Spleen (tissue), 11 donors: ENCODE data around the gene OLFML2B. TPM values are rescaled to one million over a fixed set of nuclear protein-coding genes. Genes with fewer than 3 reads are reported as not detected.

Source experiments
- DNase-seq: peaks from one replicate; pipeline ENCODE4 v3.0.0-alpha.2; 2020
- H3K27ac ChIP-seq, 8 donors: fragments of 200-600 bp; sonication (generic) in 7 of 8; 1 replicate in 4 of 8; 2 replicates in 4 of 8; pipeline versions ENCODE4 v1.5.0 to v1.8.0; 2016 to 2021; ENCODE audit warnings: inconsistent platforms in 4 of 8, mild to moderate bottlenecking in 4 of 8, moderate library complexity in 1 of 8
- H3K27me3 ChIP-seq, 7 donors: fragments of 200-600 bp; sonication (generic) in 6 of 7; replicated peaks in 1 of 7; 1 replicate in 4 of 7; 2 replicates in 3 of 7; pipeline versions ENCODE4 v1.5.0 to v1.8.0; 2016 to 2021; ENCODE audit warnings: inconsistent platforms in 3 of 7, mild to moderate bottlenecking in 1 of 7
- H3K36me3 ChIP-seq, 6 donors: fragments of 200-600 bp; sonication (generic) in 5 of 6; 1 replicate in 4 of 6; 2 replicates in 2 of 6; pipeline versions ENCODE4 v1.5.0 to v1.8.0; 2016 to 2021; ENCODE audit warnings: inconsistent platforms in 2 of 6
- H3K4me1 ChIP-seq, 6 donors: fragments of 200-600 bp; sonication (generic) in 5 of 6; 1 replicate in 3 of 6; 2 replicates in 3 of 6; pipeline versions ENCODE4 v1.5.0 to v1.8.0; 2016 to 2021; ENCODE audit warnings: inconsistent platforms in 3 of 6
- H3K4me3 ChIP-seq, 8 donors: fragments of 200-600 bp; sonication (generic) in 7 of 8; 1 replicate in 4 of 8; 2 replicates in 4 of 8; pipeline versions ENCODE4 v1.5.0 to v1.8.0; 2016 to 2021; ENCODE audit warnings: inconsistent platforms in 4 of 8, mild to moderate bottlenecking in 4 of 8, moderate library complexity in 2 of 8
- H3K9me3 ChIP-seq, 8 donors: fragments of 200-600 bp; sonication (generic) in 7 of 8; 1 replicate in 4 of 8; 2 replicates in 4 of 8; pipeline versions ENCODE4 v1.5.0 to v1.8.0; 2016 to 2021; ENCODE audit warnings: inconsistent platforms in 4 of 8
- POLR2A ChIP-seq, 3 donors: fragments of 450-650 bp; IDR thresholded peaks; one replicate each; pipeline ENCODE4 v1.5.1; 2017; ENCODE audit warnings: antibody characterized with exemption in 3 of 3, mild to moderate bottlenecking in 1 of 3
- POLR2AphosphoS5 ChIP-seq, 3 donors: sonication (generic); formaldehyde crosslinking; IDR thresholded peaks; one replicate each; pipeline ENCODE4 v1.5.1; 2017; ENCODE audit warnings: antibody characterized with exemption in 3 of 3
- WGBS, 5 donors: extraction: QIAGEN DNeasy Blood & Tissue Kit in 3 of 5; methylation state at CpG; one replicate each; pipeline versions ENCODE4 v1.1.5 to v1.1.7; 2013 to 2018; 5-methylcytosine and 5-hydroxymethylcytosine counted together
- intact Hi-C: fragments of 100-400 bp; cut with DNase I; formaldehyde crosslinking; loops from one replicate; pipeline ENCODE4 v1.15.0; 2023; ENCODE audit warnings: low total_unique reads
- polyA plus RNA-seq, 3 donors: library from polyadenylated mRNA; stranded (reverse); fragments of 200-250 nt; gene quantifications; one replicate each; pipeline ENCODE4 v1.2.1, GENCODE V29; 2013
- total RNA-seq, 7 donors: library from RNA; depleted of rRNA in 3 of 7; stranded (reverse); fragments of >200 nt in 3 of 7; fragmentation: NEBNext Ultra II Directional in 4 of 7; extraction: Animal tissue kit (Norgen Biotek cat#: 25700) in 4 of 7; gene quantifications; one replicate each; pipeline versions ENCODE4 v1.1.0 to v1.2.1, GENCODE V29; 2016 to 2021
- TF ChIP-seq, protein P1 (sequence below), 11 experiments: fragments of 200-600 bp in 7 of 11; fragments of 450-650 bp in 4 of 11; sonication (generic) in 4 of 11; IDR thresholded peaks in 8 of 11; conservative IDR thresholded peaks in 3 of 11; 1 replicate in 7 of 11; 2 replicates in 4 of 11; pipeline versions ENCODE4 v1.4.0 to v1.8.0; 2016 to 2021; ENCODE audit warnings: antibody characterized with exemption in 11 of 11, inconsistent platforms in 4 of 11, mild to moderate bottlenecking in 1 of 11
- donor health status: healthy with polysubstance abuse.
- donor health status: DM: no; HTN: no; CAD: no; lungs with moderate emphysema.
- donor health status: DM: no; HTN: no; CAD: no.
- donor health status: Bipolar disorder and iron deficiency.
- donor health status: healthy.
- donor health status: DM: no; HTN: no; CAD: no.
- donor health status: DM: yes; HTN: yes; CAD: no.

OLFML2B gene
- total and polyA plus RNA-seq, 10 donors, result 3.0 to 39.7 (median 15.0) TPM

GRCh38 chr1:162029157-162029556, 5.5 kb upstream of the OLFML2B start:
- Histone ChIP-seq H3K27ac (no peak overlapping the region), H3K4me3 (no peak overlapping the region), H3K9me3 (no peaks in the 10 kb centered on the region), H3K27me3 (peaks cover 0 to 62% (median 9%) of the 10 kb centered on the region in 7 donors), H3K36me3 (no peaks in the 10 kb centered on the region), H3K4me1 (peaks cover 0 to 7% (median 4%) of the 10 kb centered on the region in 6 donors)
- WGBS, 5 donors, result 47 to 63% (median 60%) methylated on average over 4 of the region's 4 CpGs
- intact Hi-C loops, result no loop called here
- DNase-seq, result no peak
- TF ChIP-seq, protein P1, sequence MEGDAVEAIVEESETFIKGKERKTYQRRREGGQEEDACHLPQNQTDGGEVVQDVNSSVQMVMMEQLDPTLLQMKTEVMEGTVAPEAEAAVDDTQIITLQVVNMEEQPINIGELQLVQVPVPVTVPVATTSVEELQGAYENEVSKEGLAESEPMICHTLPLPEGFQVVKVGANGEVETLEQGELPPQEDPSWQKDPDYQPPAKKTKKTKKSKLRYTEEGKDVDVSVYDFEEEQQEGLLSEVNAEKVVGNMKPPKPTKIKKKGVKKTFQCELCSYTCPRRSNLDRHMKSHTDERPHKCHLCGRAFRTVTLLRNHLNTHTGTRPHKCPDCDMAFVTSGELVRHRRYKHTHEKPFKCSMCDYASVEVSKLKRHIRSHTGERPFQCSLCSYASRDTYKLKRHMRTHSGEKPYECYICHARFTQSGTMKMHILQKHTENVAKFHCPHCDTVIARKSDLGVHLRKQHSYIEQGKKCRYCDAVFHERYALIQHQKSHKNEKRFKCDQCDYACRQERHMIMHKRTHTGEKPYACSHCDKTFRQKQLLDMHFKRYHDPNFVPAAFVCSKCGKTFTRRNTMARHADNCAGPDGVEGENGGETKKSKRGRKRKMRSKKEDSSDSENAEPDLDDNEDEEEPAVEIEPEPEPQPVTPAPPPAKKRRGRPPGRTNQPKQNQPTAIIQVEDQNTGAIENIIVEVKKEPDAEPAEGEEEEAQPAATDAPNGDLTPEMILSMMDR (IDR thresholded peaks at IDR 0.05 in 8 of 11, conservative IDR thresholded peaks at IDR 0.05 in 3 of 11), result no peak
- TF ChIP-seq POLR2A (IDR thresholded peaks at IDR 0.05) (no peak), POLR2AphosphoS5 (IDR thresholded peaks at IDR 0.05) (no peak)

DNA sequence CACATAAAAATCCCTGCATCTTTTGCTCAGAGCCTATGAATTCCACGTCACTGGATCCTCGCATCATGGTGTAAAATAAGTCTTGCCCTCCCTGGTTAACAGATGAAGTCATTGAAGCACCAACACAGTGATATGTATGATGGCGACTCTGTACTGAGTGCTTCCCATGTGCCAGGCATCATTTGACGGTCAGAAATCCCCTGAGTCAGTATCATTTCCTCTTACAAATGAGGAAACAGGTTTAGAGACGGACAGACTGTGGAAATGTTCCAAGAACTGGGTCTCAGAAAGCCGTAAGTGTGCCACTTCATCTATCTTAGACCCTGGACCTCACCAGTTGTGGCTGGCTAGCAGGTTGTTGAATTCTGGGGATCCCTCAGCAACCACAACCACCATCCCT, 5.1 kb upstream of the OLFML2B start:
- Histone ChIP-seq H3K36me3 (no peaks in the 10 kb centered on the region), H3K27me3 (peaks cover 0 to 62% (median 9%) of the 10 kb centered on the region in 7 donors), H3K27ac (no peak overlapping the region), H3K9me3 (no peaks in the 10 kb centered on the region), H3K4me1 (peaks cover 0 to 11% (median 8%) of the 10 kb centered on the region in 6 donors), H3K4me3 (no peak overlapping the region)
- TF ChIP-seq, protein P1 (IDR thresholded peaks at IDR 0.05 in 8 of 11, conservative IDR thresholded peaks at IDR 0.05 in 3 of 11), result no peak
- TF ChIP-seq POLR2AphosphoS5 (IDR thresholded peaks at IDR 0.05), result no peak
- TF ChIP-seq POLR2A (IDR thresholded peaks at IDR 0.05), result no peak
- WGBS, 5 donors, result 37 to 50% (median 41%) methylated on average over 6 of the region's 6 CpGs
- intact Hi-C loops, result no loop called here
- DNase-seq, result no peak

DNA sequence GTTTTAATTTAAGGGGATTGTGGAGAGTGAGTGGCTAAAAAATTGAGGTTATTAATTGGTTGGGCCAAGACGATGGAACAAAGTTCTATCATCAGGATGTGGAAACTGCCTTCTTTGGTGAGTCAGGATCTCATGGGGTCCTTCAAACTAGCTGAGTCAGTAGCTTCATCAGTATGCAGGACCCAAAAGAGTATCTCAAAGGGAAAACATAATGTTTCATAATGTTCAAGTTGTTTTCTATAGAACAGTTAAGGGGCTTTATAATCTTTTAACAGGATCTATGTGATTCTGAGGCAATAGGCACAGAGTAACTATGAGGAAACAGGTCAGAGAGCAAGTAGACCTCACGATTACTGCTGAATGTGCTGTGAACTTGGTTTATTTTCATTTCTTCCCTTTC, 3.2 kb upstream of the OLFML2B start:
- H3K36me3 ChIP-seq, result no peaks in the 10 kb centered on the region
- intact Hi-C loops, result no loop called here
- H3K27me3 ChIP-seq, result peaks cover 0 to 69% (median 17%) of the 10 kb centered on the region in 7 donors
- 64 to 83% (median 76%) methylated on average over 2 of the region's 2 CpGs for WGBS, 5 donors
- DNase-seq, result no peak
- TF ChIP-seq, protein P1 (IDR thresholded peaks at IDR 0.05 in 8 of 11, conservative IDR thresholded peaks at IDR 0.05 in 3 of 11), result no peak
- TF ChIP-seq POLR2A (IDR thresholded peaks at IDR 0.05) (no peak), POLR2AphosphoS5 (IDR thresholded peaks at IDR 0.05) (no peak)
- peak overlapping the region in 1 of 8 donors; percentile 66 for H3K27ac ChIP-seq
- peaks cover 0 to 22% (median 16%) of the 10 kb centered on the region in 6 donors for H3K4me1 ChIP-seq
- no peaks in the 10 kb centered on the region for H3K9me3 ChIP-seq
- H3K4me3 ChIP-seq, result no peak overlapping the region

DNA sequence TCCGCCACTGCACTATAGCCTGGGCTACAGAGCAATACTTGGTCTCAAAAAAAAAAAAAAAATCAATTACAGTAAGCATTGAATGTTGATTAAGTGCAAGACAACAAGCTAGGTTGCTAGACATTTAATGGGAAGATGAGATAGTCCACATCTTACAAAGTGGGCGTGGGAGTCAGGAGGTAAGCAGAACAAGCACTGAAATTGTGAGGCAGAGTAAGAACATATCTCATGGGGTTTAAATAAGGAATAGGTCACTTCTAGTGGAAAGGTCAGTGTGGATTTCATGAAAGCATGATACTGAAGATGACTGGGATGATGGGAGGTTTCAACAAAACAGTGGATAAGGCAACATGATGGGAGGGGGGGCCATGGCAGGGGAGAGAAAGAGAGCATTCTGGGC, 1.9 kb upstream of the OLFML2B start:
- Histone ChIP-seq H3K27me3 (peaks cover 0 to 67% (median 17%) of the 10 kb centered on the region in 7 donors), H3K27ac (no peak overlapping the region), H3K9me3 (no peaks in the 10 kb centered on the region), H3K36me3 (no peaks in the 10 kb centered on the region), H3K4me1 (peaks cover 0 to 22% (median 16%) of the 10 kb centered on the region in 6 donors), H3K4me3 (no peak overlapping the region)
- WGBS, 5 donors, result 88 to 97% (median 94%) methylated on average over 2 of the region's 2 CpGs
- intact Hi-C loops, result no loop called here
- no peak for DNase-seq
- no peak for TF ChIP-seq POLR2AphosphoS5 (IDR thresholded peaks at IDR 0.05)
- no peak for TF ChIP-seq POLR2A (IDR thresholded peaks at IDR 0.05)
- TF ChIP-seq, protein P1 (IDR thresholded peaks at IDR 0.05 in 8 of 11, conservative IDR thresholded peaks at IDR 0.05 in 3 of 11), result no peak
